ENCODE data around the gene CCDC85A. TPM values are rescaled to one million over a fixed set of nuclear protein-coding genes. Genes with fewer than 3 reads are reported as not detected.

Gene CCDC85A
- total and polyA plus RNA-seq, 8 donors: 0.20 to 0.62 (median 0.31) TPM

- Histone ChIP-seq H3K27me3 (no peaks in the 10 kb centered on the region), H3K9me3 (no peaks in the 10 kb centered on the region), H3K27ac (no peak overlapping the region), H3K4me1 (no peaks in the 10 kb centered on the region), H3K36me3 (no peaks in the 10 kb centered on the region), H3K4me3 (no peak overlapping the region)
- intact Hi-C loops (cut with DNase I): no loop called here
- 38 to 44% methylated on average over 3 of the region's 3 CpGs for WGBS, 2 donors
- no peak for ATAC-seq
- TF ChIP-seq CTCF (IDR thresholded peaks at IDR 0.05): no peak
- DNase-seq: no peak
- FAIRE-seq: no peak
Observed at GRCh38 chr2:56325661-56326345, 142.0 kb downstream of the CCDC85A start.

GRCh38 chr2:56326346-56326741, 142.6 kb downstream of the CCDC85A start:
- no peaks in the 10 kb centered on the region for H3K36me3 ChIP-seq
- FAIRE-seq (no peak), ATAC-seq (no peak), DNase-seq (no peak)
- TF ChIP-seq CTCF (IDR thresholded peaks at IDR 0.05): no peak
- no peaks in the 10 kb centered on the region for H3K4me1 ChIP-seq
- H3K4me3 ChIP-seq: no peak overlapping the region
- no peaks in the 10 kb centered on the region for H3K9me3 ChIP-seq
- no peak overlapping the region for H3K27ac ChIP-seq
- intact Hi-C loops (cut with DNase I): no loop called here
- H3K27me3 ChIP-seq: no peaks in the 10 kb centered on the region
- 43 to 49% methylated on average over 1 of the region's 1 CpG for WGBS, 2 donors

DNA sequence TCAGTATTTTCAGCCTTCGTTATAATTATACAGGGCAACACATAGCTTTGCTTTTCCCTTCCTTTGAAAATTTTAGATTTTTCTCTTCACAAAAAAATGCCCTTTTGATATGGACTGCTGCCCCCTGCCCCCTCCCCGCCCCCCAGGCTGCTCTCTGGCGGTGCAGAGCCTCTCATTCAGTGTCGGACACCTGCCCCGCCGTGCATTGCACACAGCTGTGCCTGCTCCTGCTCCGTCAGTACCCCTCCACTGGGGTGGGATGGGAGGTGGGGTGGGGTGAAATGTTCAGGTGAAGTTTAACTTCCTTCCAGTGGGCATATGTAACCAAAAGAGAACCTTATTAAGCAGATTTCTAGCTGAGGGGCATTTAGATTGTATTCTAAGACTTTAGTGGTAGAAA, 148.0 kb downstream of the CCDC85A start:
- no peak for FAIRE-seq
- WGBS, 2 donors: 84% methylated on average over 7 of the region's 7 CpGs

GRCh38 chr2:56333812-56334485, 150.2 kb downstream of the CCDC85A start:
- intact Hi-C loops (cut with DNase I): no loop called here
- H3K27me3 ChIP-seq: no peaks in the 10 kb centered on the region
- no peak for TF ChIP-seq CTCF (IDR thresholded peaks at IDR 0.05)
- no peak overlapping the region for H3K4me3 ChIP-seq
- ATAC-seq: peak in 1 of 4 donors; percentile 41
- no peaks in the 10 kb centered on the region for H3K9me3 ChIP-seq
- peaks cover 0 to 10% (median 5%) of the 10 kb centered on the region in 3 donors for H3K4me1 ChIP-seq
- FAIRE-seq: no peak
- DNase-seq: no peak
- 22 to 25% methylated on average over 2 of the region's 2 CpGs for WGBS, 2 donors
- H3K27ac ChIP-seq: no peak overlapping the region
- H3K36me3 ChIP-seq: no peaks in the 10 kb centered on the region

More for the DNA sequence above, 148.0 kb downstream of the CCDC85A start:
- H3K27me3 ChIP-seq: no peaks in the 10 kb centered on the region
- no peak for DNase-seq
- intact Hi-C loops (cut with DNase I): no loop called here
- H3K4me1 ChIP-seq: peaks cover 0 to 3% (median 0%) of the 10 kb centered on the region in 3 donors
- no peak for TF ChIP-seq CTCF (IDR thresholded peaks at IDR 0.05)
- H3K9me3 ChIP-seq: no peaks in the 10 kb centered on the region
- H3K27ac ChIP-seq: no peak overlapping the region
- no peaks in the 10 kb centered on the region for H3K36me3 ChIP-seq
- ATAC-seq: no peak
- H3K4me3 ChIP-seq: no peak overlapping the region

DNA sequence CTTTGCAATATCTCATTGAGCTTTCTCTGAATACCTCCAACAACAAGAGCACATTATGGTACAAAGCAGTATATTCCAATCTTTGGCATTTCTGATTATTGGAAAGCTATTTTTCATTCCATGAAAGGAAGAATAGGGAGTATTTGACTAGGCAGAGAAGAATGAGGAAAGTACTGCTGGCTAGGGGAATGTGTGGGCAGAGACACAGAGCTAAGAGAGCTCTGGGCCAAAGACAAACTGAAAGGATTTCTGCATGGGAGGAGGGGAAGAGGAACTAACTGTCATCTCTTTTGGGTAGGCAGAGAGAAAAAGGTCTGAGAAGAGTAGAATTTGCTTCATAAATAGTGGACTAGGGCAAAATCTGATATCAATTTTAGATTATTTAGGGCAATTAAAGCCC, 150.8 kb downstream of the CCDC85A start:
- DNase-seq (no peak), FAIRE-seq (no peak), ATAC-seq (peak in 3 of 4 donors; percentile 70 to 78 (median 70))
- no peaks in the 10 kb centered on the region for H3K27me3 ChIP-seq
- H3K27ac ChIP-seq: peak overlapping the region in 1 of 4 donors; percentile 9
- H3K4me3 ChIP-seq: no peak overlapping the region
- intact Hi-C loops (cut with DNase I): no loop called here
- H3K36me3 ChIP-seq: no peaks in the 10 kb centered on the region
- peaks cover 0 to 10% (median 5%) of the 10 kb centered on the region in 3 donors for H3K4me1 ChIP-seq
- no peaks in the 10 kb centered on the region for H3K9me3 ChIP-seq
- TF ChIP-seq CTCF (IDR thresholded peaks at IDR 0.05): no peak
